Fibroblast of peridontal ligament (primary cell): Measurements from ENCODE around the gene CDC42BPB.

Experiments used
- DNase-seq: peaks from one replicate; pipeline ENCODE4 v3.0.0-alpha.2; 2010; ENCODE audit errors: extremely low read depth

The CDC42BPB gene

DNA sequence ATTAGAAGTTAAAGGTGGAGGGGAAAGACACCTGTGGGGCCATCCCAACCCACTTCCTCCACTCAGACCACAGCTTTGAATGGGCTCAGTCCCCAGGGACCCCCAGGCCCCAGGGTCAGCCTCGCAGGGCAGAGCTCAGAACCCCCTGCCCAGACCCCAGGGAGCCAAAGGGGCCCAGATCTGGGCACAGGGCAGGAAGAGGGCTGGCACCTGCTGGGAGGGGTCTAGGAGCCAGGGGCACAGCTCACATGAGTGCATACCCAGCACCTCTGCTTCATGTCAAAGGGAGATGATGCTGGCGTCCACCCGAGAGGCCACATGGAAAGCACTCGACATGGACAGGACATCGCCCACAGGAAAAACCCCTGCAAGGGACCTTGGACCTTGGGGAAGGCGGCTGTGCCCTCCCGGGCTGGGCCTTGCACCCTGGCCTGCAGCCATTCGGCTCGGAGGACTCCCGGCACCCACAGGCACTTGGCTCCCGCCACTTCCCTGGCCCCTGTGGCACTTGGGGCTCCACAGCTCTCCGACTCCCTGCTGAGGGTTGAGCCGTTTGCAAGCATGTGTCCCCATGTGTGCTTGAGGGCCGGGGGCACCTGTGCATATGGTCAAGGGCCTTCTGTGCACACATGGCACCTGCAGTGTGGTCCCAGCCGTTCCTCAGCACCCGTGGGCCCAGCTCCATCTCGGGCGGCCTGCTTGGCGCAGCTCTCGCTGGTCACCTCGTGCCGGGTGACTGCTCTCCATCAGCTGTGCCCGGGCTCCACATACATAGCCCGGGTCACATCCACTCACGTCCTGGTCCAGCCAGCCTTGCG, 142.7 kb downstream of the CDC42BPB start:
- DNase-seq, result no peak

DNA sequence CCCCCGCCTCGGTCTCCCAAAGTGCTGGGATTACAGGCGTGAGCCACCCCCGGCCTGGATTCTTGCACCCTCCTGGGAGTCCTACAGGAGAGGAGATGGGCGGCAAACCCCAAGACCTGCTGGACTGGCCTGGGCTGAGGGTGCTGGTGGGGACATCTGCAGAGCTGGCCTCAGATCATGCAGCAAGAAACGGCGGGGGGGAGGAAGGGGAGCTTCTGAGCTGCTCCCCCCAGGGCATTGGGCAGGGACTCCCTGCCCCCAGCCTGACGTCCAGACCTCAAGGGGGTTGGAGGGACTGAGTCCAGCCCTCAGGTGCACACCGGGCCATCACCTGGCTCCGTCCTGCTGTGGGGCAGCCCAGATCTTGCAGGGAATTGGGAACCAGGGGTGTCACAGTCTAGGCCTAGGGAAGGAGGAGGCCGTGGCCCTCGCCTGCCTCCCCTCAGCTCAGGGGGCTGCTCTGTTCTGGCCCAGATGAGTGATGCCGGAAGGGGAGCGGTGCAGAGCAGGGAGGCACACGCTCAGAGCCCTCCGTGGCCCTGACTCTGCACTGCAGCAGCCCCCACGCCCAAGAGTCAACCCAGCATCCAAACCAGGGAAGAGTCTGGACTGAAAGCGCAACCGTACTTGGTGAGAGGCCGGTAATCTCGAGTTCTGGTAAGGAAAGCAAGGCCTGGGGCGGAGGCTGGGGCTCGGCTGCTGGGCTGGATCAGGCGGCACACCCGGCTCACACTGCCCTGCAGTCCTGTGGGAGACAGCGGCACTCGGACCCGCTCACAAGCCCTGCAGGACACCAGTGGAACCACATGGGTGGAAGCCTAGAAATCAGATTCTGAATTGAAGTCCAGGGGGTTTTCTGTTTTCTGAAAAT, 143.8 kb downstream of the CDC42BPB start:
- DNase-seq, result no peak

DNA sequence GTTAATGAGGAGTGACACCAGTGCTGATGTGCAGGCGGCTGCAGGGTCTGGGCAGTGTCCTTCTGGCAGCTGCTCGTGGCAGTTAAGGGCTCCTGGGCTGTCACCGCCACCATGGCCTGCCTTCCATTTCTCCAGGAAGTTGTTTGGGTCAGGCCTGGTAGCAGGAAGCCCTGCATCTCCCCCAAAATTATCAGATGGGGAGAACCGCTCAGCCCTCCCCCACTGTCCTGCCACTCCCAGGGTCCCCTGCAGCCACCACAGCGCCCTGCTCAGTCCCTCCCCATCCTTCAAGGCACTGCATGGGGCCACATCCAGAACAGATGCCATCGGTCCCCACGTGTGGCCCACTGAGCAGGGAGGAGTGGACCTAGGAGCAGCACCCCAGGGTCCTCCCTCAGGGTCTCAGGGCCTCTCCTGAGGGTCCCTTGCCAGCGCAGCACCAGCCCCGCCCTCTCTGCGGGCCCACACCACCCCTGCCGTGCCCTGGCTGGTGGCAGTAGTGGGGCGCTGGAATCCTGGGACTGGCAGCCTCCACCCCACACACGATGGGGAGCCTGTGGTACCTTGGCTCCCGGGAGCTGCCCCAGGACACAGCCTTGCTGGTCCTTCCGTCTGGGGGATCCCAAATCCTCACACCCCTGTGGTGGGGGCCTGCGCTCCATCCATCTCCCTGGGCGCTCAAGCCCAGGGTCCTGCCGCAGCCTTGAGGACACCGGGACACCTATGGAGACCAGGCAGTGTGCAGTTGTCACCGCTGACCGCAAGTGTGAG, 145.2 kb downstream of the CDC42BPB start:
- no peak for DNase-seq

DNA sequence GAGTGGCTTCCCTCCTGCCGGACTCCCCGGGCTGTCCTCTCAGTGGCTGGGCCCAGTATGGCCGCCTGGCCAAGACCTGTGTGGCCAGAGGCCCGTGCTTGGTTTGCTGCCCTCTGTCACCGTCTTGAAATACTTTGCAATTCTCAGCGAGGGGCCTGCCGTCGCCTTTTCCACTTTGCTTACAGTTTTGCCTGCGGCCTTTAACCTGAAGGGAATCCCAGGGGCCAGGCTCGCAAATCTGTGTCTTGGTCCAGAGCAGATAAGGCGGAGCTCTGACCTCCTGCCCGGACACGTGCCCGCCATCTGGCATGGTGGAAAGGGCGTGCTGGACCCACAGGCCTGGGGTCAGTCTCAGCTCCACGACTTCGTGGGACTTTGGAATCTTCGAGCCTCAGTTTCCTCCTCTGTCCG, 145.8 kb downstream of the CDC42BPB start:
- DNase-seq, result no peak

DNA sequence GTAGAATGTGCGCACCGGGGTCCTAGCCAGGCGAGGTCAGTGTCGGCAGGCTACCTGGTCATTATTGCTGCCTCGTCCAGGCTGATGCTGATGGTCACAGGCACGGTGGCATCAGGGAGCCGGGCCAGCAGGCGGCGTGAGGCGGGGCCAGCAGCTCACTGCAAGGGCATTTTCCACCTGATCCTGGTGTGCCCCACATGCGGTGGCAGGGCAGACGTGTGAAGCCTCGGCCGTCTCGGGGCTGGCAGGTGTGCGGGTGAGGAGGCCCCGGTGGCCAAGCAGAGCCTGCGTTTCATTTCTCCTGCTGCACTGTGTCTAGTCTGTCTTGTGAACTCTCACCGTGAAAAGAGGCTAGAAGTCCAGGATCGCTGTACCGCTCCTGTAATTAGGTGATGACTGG, 146.9 kb downstream of the CDC42BPB start:
- DNase-seq, result no peak

DNA sequence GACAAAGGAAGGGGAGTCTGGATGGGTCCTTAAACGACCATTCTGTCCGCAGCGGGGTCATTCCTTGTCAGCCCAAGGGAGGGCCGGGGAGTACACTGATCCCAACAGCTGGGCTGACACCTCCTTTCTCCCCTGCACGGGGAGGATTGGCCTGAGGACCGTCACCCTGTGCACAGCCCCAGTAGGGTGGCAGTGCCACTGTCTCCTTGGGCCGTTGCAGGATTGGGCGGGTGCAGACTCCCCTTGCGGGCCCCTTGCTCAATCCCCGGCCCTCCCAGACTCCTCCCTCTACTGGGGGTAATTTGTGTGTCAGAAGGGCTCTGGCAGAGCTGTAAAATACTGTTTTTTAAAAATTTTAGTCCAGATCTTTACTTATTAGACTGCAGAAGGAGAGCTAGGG, 147.4 kb downstream of the CDC42BPB start:
- DNase-seq, result no peak

DNA sequence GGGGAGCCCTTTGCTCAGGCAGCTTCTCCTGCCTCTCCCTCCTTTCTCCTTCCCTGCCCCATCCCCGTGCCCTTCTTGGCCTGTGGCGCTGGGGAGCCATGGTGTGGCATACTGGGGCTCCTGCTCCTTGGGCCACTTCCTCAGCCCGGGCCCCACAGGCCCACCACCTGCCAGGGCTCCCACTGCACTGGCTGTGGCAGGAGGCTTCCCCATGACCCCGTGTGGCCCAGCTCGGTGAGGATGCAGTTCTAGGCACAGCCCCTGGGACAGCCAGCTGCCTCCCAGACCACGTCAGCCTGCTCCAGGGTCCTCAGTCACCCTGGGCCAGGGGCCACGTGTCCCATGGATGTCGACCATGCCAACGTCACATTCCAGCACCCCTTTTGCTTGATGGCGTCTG, 147.9 kb downstream of the CDC42BPB start:
- no peak for DNase-seq

DNA sequence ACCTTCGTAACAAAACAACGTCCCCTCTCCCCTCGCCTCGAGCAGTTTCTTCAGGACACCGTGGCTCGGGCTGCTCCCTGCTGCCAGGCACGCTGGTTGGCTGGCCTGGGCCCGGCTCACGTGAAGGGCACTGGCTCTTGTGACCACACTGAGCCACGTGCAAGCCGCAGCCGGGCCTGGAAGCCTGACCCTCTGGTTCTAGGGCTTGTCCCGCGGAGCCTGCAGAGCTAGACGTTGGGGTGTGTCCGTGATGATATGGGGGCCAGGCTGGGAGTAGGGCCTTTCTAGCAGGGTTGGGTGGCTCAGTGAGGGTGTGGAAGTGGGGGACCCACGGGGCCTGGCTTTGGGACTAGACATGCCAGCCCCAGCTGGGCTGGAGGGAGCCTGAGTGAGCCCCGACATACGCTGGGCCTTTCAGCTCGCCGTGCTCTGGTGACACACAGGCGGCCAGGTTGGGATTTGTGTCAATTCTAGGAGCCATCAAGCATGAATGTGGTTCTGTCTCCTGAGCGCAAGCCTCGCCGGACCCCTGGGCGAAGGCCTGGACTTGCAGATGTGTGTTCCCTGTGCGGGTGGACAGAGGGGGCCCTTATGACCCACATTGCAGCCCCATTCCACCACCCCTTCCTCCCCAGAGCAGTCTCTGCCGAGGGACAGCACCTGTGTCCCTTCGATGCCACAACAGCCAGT, 148.4 kb downstream of the CDC42BPB start:
- DNase-seq, result no peak

DNA sequence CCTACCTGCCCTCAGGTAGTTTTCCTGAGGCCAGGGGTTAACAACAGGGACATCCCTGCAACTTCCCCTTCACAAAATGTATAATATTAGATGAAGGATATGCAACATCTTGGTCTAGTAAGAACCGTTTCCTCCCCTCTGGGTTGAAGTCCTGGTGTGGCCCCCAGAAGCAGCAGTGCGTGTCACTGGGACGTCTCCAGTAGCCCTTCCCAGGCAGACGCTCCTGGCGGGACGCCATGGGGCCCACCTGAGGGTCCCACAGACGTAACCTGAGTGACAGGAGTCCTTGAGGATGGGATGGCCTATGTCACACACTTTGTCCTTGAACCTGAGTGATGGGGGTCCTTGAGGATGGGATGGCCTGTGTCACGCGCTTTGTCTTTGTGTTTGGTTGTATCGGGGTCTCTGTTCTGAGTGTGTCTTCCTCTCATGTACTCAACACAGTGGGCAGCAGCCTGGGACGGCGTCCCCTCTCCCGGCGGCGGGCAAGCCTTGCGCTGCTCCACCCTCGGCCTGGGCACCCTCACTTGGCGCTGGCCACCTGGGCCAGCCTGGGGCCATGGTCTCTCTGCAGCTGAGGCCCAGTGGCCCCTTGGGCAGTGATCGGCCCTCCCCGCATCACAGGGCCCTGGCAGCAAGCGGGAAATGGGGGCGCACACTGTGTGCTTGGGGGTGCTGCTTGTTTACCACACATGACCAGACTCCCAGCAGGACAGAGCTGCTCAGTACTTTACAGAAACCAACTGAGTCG, 149.2 kb downstream of the CDC42BPB start:
- no peak for DNase-seq

DNA sequence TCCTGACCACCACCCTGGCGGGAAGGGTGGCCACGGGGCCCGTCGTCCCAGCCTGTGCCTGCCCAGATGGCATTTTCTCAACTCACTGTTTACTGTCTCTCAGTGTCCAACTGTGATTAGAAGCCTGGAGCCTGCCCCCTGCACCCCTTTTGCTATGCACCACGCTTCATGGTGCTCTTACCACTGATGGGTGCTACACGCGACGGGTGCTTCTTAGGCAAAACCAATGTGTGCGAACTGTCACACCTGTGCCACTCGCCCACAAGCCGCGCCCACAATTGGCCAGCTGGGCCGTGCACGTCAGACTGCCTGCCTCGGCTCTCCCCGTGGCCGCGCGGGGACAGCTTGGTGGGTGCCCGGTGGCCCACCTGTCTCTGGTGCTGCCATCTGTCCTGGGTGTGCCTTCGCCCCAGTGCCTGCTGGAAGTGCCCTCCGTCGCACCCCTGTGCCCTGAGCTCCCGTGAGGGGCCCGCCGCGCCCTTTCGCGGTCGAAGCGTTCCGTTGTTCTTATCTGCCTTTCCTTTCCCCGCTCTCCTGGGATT, 150.0 kb downstream of the CDC42BPB start:
- no peak for DNase-seq

DNA sequence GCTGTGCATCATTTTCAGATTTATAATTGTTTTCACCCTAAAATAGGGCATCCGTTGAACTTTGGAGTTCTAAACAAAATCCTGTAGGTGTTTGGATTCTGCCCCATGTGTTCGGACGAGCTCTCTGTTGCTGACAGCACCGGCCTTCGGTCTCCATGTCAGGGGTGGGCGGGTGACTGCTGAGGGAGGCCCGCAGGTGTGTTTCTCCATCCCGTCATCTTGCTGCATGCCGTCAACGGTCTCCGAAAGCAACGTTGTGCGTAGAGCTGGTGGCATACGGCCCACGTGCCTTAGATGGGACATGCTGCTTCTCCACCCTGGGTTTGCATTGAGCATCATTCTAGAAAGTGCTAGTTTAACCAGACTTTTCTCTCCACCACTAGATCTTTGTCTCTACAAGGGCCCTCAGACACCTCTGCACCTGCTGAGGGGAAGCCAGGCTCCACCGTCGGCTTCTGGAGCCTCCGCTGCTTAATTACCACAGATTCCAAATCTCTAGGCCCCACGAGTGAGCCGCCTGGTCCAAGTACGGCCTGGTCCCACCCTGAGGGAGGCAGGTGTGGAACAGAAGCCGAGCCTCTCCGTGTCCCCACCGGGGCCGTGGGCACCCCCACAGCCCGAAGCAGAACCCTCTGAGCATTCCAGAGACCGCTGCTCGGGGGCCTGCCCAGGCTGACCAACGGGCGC, 150.6 kb downstream of the CDC42BPB start:
- no peak for DNase-seq

DNA sequence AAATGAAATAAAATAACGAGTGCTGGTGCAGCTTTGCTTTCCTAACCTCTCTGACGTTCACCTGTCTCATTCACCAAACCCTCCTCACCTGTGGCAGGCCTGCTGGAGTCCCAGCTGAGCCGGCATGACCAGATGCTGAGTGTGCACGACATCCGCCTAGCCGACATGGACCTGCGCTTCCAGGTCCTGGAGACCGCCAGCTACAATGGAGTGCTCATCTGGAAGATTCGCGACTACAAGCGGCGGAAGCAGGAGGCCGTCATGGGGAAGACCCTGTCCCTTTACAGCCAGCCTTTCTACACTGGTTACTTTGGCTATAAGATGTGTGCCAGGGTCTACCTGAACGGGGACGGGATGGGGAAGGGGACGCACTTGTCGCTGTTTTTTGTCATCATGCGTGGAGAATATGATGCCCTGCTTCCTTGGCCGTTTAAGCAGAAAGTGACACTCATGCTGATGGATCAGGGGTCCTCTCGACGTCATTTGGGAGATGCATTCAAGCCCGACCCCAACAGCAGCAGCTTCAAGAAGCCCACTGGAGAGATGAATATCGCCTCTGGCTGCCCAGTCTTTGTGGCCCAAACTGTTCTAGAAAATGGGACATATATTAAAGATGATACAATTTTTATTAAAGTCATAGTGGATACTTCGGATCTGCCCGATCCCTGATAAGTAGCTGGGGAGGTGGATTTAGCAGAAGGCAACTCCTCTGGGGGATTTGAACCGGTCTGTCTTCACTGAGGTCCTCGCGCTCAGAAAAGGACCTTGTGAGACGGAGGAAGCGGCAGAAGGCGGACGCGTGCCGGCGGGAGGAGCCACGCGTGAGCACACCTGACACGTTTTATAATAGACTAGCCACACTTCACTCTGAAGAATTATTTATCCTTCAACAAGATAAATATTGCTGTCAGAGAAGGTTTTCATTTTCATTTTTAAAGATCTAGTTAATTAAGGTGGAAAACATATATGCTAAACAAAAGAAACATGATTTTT, 151.9 kb downstream of the CDC42BPB start:
- no peak for DNase-seq

DNA sequence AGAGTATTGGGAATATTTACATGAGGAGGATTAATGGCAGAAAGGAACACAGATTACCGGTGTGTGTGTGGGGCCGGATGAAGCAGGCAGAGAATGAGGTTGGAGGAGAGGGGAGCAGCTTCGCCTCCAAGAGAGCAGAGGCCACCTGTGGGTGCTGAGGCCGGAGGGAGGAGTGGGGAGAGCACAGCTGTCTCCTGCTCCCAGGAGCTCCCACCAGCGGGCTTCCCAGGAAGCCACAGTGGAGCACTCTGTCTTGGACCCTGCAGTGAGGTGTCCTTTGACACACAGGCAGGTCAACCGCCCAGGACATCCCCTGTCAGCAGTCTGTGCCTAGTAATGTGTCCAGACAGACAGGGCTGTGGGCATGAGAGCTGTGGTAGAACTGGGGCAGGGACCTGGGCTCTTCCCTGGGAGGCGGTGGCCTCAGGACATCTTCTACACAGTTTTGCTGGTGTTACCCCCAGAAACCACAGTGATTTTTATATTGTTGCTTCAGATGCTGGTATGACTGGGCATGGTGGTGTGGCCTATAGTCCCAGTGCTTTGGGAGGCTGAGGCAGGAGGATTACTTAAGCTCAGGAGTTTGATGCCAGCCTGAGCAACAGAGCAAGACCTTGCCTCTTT, 153.3 kb downstream of the CDC42BPB start:
- no peak for DNase-seq

DNA sequence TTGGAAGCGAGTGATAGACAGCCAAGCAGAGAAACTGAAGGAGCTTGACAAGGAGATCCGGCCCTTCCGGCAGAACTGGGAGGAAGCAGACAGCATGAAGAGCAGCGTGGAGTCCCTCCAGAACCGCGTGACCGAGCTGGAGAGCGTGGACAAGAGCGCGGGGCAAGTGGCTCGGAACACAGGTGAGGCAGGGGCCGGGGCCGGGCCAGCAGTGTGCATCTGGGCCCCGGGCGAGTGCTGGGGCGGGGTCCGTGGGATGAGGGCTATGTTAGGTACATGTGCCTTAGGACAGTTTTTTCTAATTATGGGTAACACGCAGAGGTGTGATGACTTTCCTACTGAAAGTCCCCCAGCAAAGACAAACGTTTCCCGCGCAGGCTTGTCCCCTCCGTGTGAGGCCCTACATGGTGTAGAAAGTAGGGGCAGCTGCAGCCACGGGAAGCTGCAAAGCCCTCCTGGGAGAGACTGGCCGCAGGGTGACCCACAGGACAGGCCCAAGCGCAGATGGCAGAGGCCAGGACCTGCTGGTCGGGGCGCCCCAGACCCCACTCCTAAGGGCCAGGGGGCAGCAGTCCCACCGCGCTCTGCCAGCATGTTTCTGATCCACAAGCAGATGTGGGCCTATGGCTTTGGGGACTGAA, 154.0 kb downstream of the CDC42BPB start:
- DNase-seq, result no peak

DNA sequence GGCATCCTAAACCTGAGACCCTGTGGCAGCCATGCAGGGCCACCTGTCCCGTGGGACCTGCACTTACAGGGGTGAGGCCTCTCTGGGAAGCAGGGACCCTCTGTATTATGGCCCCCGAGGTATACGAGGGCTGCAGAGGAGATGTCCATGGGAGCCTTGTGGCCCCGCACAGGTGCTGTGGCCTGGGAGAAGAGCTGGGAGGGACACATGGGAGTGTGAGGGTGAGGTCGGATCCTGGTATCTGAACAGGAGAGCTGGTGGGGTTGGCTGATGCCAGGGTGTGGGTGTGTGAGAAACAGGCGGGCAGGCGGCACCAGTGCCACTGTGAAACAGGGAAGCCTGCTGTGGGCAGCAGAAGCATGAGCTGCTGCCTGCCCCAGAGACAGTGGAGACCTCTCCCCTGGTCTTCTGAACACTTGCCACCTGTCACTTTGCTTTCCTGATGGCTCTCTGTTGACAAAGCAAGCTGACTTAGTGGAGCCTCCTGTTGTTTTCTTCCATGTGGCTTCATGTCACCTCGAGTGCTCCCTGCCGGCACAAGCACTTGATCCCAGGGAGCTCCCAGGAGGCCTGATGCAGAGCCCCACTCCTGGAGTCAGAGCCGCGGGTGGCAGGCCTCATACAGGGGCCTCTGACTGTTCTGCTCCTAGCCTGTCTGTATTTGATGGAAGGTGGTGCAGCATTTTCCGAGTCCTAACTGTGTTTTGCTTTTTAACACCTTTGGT, 154.7 kb downstream of the CDC42BPB start:
- DNase-seq, result no peak

DNA sequence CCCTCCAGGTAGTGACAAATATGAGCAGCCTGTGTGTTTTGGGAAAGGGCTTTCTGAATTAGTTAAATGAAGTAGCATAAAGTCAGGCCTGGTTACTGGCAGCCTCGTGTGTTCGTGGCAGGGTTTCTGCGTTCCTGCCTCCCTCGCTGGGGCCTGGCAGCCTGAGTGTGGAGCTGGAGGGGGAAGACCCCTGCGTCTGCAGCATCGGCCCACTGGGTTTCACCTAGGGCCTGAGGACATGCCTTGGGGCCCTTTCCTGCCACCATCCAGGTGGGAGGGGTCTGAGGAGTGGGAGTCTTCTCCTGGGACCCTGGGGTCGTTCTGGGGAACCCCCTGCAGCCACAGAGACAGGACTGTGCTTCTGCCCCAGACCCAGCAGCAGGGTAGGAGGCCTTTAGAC, 155.3 kb downstream of the CDC42BPB start:
- no peak for DNase-seq

DNA sequence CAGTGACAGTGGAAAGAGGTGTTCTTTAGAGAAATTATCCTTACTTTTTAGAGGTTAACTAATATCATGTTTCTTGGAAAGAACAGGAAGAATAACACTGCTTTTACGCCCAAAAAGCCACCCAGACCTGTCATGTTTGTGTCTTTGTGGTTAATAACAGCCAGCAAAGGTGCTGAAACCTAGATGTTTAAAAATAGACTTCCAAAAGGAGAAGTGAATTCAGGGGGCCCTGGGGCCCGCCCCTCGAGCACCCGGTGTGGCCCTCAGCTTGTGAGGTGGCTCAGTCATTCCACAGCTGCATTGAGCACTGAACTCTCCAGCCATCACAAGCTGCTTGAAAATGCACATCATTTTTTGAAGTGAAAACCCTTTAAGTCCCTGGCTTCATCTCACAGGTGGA, 155.7 kb downstream of the CDC42BPB start:
- DNase-seq, result no peak
